ENCODE measurements around the gene ZNFX1.

- no peak for TF ChIP-seq CTCF (conservative IDR thresholded peaks at IDR 0.05; ENCODE audit: low read length)
- no peak for TF ChIP-seq EZH2phosphoT487 (IDR thresholded peaks at IDR 0.05; ENCODE audit: borderline replicate concordance)
Measured at GRCh38 chr20:49310705-49311104, 32.8 kb upstream of the ZNFX1 start.

Data from Loucy (cell line).